Coronary artery (tissue), 2 donors: ENCODE results near the gene KLK13.

ENCODE experiments used
- DNase-seq: peaks from one replicate; pipeline ENCODE4 v3.0.0-alpha.2; 2017; ENCODE audit warnings: low spot score
- H3K27ac ChIP-seq, 2 donors: fragments of 200-600 bp; sonication (generic); one replicate each; pipeline ENCODE4 v1.5.1; 2016 to 2019
- H3K4me3 ChIP-seq: fragments of 200-600 bp; sonication (generic); 2 replicates; pipeline ENCODE4 v1.5.1; 2016; ENCODE audit warnings: mild to moderate bottlenecking, moderate library complexity
- TF ChIP-seq, protein P1 (sequence below): fragments of 200-600 bp; sonication (generic); IDR thresholded peaks from one replicate; pipeline ENCODE4 v1.5.1; 2019; ENCODE audit warnings: antibody characterized with exemption

Gene KLK13

DNA sequence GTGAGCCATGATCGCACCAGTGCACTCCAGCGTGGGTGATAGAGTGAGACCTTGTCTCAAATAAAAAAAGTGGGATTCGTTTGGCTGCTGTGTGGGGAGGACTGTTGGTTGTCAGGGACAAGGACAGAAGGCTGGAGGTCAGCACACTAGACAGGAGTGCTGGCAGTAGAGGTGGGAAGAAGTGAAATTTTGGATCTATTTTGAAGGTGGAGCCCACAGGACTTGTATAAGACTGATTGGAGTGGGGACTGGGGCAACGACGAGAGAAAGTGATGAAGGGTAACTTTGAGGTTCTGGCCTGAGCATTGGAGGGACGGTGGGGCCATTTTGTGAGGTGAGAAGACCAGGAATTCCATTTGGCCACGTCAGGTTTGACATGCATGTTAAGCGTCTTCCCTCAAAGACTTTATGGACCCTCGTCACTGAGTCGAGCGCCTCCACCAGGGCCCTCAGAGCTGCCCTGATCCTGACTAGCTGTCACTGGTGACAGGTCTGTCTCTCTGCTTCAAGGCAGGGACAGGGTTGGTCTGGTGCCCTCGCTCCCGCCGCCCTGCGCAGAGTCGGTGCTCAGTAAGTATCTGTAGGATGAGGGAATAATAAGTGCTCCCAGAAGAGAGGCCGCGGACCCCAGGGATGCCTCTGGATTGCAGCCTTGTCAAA is 42.6 kb upstream of the KLK13 start:
- TF ChIP-seq, protein P1, sequence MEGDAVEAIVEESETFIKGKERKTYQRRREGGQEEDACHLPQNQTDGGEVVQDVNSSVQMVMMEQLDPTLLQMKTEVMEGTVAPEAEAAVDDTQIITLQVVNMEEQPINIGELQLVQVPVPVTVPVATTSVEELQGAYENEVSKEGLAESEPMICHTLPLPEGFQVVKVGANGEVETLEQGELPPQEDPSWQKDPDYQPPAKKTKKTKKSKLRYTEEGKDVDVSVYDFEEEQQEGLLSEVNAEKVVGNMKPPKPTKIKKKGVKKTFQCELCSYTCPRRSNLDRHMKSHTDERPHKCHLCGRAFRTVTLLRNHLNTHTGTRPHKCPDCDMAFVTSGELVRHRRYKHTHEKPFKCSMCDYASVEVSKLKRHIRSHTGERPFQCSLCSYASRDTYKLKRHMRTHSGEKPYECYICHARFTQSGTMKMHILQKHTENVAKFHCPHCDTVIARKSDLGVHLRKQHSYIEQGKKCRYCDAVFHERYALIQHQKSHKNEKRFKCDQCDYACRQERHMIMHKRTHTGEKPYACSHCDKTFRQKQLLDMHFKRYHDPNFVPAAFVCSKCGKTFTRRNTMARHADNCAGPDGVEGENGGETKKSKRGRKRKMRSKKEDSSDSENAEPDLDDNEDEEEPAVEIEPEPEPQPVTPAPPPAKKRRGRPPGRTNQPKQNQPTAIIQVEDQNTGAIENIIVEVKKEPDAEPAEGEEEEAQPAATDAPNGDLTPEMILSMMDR: no peak
- DNase-seq: no peak
- Histone ChIP-seq H3K4me3 (peak overlapping the region; percentile 83), H3K27ac (peak overlapping the region; percentile 2 to 67)

GRCh38 chr19:51103926-51104341 is 39.0 kb upstream of the KLK13 start:
- Histone ChIP-seq H3K27ac (no peak overlapping the region), H3K4me3 (no peak overlapping the region)
- no peak for DNase-seq
- TF ChIP-seq, protein P1: no peak

DNA sequence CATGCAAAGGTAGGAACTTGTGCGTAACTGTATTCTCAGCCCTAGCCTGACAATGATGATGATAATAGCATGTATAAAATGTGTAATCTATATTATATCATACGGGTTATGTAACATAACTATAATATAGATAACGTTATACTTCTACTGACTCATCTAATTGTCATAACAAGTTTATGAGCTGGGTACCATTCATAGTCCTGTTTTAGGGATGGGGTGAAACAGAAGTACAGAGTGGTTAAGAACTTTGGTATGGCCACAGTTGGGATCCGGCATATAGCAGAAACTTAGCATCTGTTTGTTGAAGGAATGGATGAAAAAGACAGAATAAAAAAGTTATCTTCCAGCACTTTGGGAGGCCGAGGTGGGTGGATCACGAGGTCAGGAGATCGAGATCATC is 38.1 kb upstream of the KLK13 start:
- DNase-seq: no peak
- H3K4me3 ChIP-seq: no peak overlapping the region
- TF ChIP-seq, protein P1: no peak
- no peak overlapping the region for H3K27ac ChIP-seq

- no peak overlapping the region for H3K27ac ChIP-seq
- DNase-seq: no peak
- no peak overlapping the region for H3K4me3 ChIP-seq
- TF ChIP-seq, protein P1: no peak
These were observed 36.4 kb upstream of the KLK13 start for GRCh38 chr19:51101171-51101865.

- Histone ChIP-seq H3K27ac (no peak overlapping the region), H3K4me3 (no peak overlapping the region)
- TF ChIP-seq, protein P1: no peak
- no peak for DNase-seq
These were observed 35.7 kb upstream of the KLK13 start for GRCh38 chr19:51100601-51101000.

DNA sequence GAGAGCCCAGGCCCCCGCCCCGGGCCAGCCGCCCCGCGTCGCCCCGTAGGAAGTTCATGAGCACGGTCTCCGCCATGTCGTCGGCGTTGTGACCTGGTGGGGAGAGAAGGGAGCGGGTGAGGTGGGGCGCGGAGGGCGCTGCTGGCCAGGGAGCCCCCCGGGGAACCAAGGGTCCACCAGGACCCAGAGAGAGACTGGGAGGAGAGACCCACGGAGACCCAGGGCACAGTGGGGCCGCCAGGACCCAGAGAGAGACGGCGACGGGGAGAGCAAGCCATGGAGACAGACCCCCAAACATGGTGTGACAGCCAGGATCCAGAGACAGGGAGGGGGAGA is 34.1 kb upstream of the KLK13 start:
- DNase-seq: no peak
- Histone ChIP-seq H3K27ac (no peak overlapping the region), H3K4me3 (peak overlapping the region; percentile 25)
- TF ChIP-seq, protein P1: no peak
